ENCODE measurements around the gene ST8SIA1. TPM values are rescaled to one million over a fixed set of nuclear protein-coding genes. Genes with fewer than 3 reads are reported as not detected.

ST8SIA1 gene
- polyA plus RNA-seq, 1 of the 3 experiments (the other 2 are of a cell fraction): 0.12 TPM

DNA sequence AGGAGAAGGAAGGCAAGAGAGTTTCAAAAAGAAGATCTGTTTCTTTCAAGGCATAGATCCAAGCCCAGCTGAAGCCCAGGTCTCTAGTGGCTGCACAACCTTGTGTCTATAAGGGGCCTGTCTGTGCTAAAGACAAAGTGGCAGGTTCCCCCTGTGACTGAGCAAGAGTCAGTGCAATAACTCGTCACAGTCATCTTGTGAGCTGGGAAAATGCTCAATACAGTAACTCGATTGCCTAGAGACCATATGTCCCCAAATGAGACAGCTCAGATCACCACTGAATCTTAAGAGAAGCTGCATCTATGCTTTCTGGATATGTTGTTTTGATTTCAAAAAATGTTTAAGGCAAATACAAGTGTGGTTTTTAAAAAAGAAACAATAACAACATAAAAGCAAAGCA, 24.2 kb downstream of the ST8SIA1 start (continued):
- TF ChIP-seq RXRA (IDR thresholded peaks at IDR 0.05; ENCODE audit: borderline replicate concordance, low read depth) (no peak), RCOR1 (IDR thresholded peaks at IDR 0.05; ENCODE audit: low read length) (no peak), GABPA (IDR thresholded peaks at IDR 0.05; ENCODE audit: low read depth) (no peak), SIN3A (IDR thresholded peaks at IDR 0.05; ENCODE audit: borderline replicate concordance, low read depth, low read length) (no peak), USF1 (IDR thresholded peaks at IDR 0.05; ENCODE audit: borderline replicate concordance, low read depth) (no peak), FOSL2 (IDR thresholded peaks at IDR 0.05; ENCODE audit: borderline replicate concordance, low read depth) (no peak)
- TF ChIP-seq, protein P1, sequence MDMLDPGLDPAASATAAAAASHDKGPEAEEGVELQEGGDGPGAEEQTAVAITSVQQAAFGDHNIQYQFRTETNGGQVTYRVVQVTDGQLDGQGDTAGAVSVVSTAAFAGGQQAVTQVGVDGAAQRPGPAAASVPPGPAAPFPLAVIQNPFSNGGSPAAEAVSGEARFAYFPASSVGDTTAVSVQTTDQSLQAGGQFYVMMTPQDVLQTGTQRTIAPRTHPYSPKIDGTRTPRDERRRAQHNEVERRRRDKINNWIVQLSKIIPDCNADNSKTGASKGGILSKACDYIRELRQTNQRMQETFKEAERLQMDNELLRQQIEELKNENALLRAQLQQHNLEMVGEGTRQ (IDR thresholded peaks at IDR 0.05; ENCODE audit: borderline replicate concordance, low read depth, low read length): no peak
- TF ChIP-seq, protein P2, sequence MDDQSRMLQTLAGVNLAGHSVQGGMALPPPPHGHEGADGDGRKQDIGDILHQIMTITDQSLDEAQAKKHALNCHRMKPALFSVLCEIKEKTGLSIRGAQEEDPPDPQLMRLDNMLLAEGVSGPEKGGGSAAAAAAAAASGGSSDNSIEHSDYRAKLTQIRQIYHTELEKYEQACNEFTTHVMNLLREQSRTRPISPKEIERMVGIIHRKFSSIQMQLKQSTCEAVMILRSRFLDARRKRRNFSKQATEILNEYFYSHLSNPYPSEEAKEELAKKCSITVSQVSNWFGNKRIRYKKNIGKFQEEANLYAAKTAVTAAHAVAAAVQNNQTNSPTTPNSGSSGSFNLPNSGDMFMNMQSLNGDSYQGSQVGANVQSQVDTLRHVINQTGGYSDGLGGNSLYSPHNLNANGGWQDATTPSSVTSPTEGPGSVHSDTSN (IDR thresholded peaks at IDR 0.05): no peak
- TF ChIP-seq, protein P3, sequence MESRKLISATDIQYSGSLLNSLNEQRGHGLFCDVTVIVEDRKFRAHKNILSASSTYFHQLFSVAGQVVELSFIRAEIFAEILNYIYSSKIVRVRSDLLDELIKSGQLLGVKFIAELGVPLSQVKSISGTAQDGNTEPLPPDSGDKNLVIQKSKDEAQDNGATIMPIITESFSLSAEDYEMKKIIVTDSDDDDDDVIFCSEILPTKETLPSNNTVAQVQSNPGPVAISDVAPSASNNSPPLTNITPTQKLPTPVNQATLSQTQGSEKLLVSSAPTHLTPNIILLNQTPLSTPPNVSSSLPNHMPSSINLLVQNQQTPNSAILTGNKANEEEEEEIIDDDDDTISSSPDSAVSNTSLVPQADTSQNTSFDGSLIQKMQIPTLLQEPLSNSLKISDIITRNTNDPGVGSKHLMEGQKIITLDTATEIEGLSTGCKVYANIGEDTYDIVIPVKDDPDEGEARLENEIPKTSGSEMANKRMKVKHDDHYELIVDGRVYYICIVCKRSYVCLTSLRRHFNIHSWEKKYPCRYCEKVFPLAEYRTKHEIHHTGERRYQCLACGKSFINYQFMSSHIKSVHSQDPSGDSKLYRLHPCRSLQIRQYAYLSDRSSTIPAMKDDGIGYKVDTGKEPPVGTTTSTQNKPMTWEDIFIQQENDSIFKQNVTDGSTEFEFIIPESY (IDR thresholded peaks at IDR 0.05; ENCODE audit: borderline replicate concordance, low read depth): no peak

DNA sequence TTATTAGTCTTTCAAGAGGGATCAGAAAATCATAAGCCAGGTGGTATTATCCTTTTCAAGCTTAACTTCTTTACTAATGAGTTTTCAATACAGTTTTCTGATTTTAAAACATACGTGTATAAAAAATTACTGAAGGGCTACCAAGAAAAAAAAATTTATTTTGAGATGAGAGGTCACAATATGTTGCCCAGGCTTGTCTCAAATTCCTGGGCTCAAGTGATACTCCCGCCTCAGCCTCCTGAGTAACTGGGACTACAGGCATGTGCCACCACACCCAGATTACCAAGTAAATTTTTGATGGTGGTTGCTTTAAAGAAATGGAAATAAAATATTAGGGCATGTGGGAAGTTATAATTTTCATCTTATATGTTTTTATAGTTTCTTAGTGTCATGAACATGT, 26.7 kb downstream of the ST8SIA1 start:
- Histone ChIP-seq H3K79me2 (ENCODE audit: insufficient read depth) (no peaks in the 10 kb centered on the region), H2AFZ (ENCODE audit: low read depth) (no peak overlapping the region), H3K9me3 (no peaks in the 10 kb centered on the region), H3F3A (replicated peaks; ENCODE audit: insufficient read depth) (no peaks in the 10 kb centered on the region), H4K20me1 (ENCODE audit: insufficient read depth) (no peaks in the 10 kb centered on the region), H3K4me2 (no peak overlapping the region), H3K9me2 (no peaks in the 10 kb centered on the region), H3K4me1 (ENCODE audit: control insufficient read depth in 1 of 2, insufficient read depth in 2 of 2, low read depth in 1 of 2, low read length in 1 of 2) (no peaks in the 10 kb centered on the region), H3K4me3 (ENCODE audit: low read depth in 2 of 2, low read length in 1 of 2) (no peak overlapping the region), H3K27ac (ENCODE audit: low read depth in 2 of 2, low read length in 1 of 2) (no peak overlapping the region), H3K9ac (no peak overlapping the region), H3K36me3 (replicated peaks in 1 of 2; ENCODE audit: control insufficient read depth in 1 of 2, insufficient read depth in 2 of 2, low read length in 1 of 2) (no peaks in the 10 kb centered on the region), H3K27me3 (ENCODE audit: insufficient read depth) (no peaks in the 10 kb centered on the region; the same call in 1 of the 2 replicates)
- POLR2A ChIA-PET: no interaction called here
- CTCF ChIA-PET: no interaction called here
- TF ChIP-seq, protein P2 (IDR thresholded peaks at IDR 0.05): no peak
- TF ChIP-seq TCF12 (IDR thresholded peaks at IDR 0.05) (no peak), GABPA (IDR thresholded peaks at IDR 0.05; ENCODE audit: low read depth) (no peak), IRF3 (IDR thresholded peaks at IDR 0.05; ENCODE audit: low read depth, low read length) (no peak), FOXM1 (IDR thresholded peaks at IDR 0.05; ENCODE audit: low read depth) (no peak), EZH2phosphoT487 (IDR thresholded peaks at IDR 0.05; ENCODE audit: borderline replicate concordance, low read depth) (no peak), RAD21 (IDR thresholded peaks at IDR 0.05; ENCODE audit: low read length) (no peak), USF1 (IDR thresholded peaks at IDR 0.05; ENCODE audit: borderline replicate concordance, low read depth) (no peak), NRF1 (IDR thresholded peaks at IDR 0.05; ENCODE audit: low read depth, low read length) (no peak), JUND (IDR thresholded peaks at IDR 0.05) (no peak), YY1 (IDR thresholded peaks at IDR 0.05; ENCODE audit: low read depth) (no peak), RCOR1 (IDR thresholded peaks at IDR 0.05; ENCODE audit: low read length) (no peak), ELF1 (IDR thresholded peaks at IDR 0.05) (no peak)
- TF ChIP-seq, protein P3 (IDR thresholded peaks at IDR 0.05; ENCODE audit: borderline replicate concordance, low read depth): no peak
- TF ChIP-seq, protein P4, sequence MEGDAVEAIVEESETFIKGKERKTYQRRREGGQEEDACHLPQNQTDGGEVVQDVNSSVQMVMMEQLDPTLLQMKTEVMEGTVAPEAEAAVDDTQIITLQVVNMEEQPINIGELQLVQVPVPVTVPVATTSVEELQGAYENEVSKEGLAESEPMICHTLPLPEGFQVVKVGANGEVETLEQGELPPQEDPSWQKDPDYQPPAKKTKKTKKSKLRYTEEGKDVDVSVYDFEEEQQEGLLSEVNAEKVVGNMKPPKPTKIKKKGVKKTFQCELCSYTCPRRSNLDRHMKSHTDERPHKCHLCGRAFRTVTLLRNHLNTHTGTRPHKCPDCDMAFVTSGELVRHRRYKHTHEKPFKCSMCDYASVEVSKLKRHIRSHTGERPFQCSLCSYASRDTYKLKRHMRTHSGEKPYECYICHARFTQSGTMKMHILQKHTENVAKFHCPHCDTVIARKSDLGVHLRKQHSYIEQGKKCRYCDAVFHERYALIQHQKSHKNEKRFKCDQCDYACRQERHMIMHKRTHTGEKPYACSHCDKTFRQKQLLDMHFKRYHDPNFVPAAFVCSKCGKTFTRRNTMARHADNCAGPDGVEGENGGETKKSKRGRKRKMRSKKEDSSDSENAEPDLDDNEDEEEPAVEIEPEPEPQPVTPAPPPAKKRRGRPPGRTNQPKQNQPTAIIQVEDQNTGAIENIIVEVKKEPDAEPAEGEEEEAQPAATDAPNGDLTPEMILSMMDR (IDR thresholded peaks at IDR 0.05): no peak
- DNase-seq: no peak
- 34% methylated on average over 2 of the region's 2 CpGs for WGBS (ENCODE audit: low lambda C conversion rate)
